Fibroblast of skin of left quadriceps (primary cell): Measurements from ENCODE around the gene HID1.

Source experiments
- DNase-seq, 2 experiments: peaks; one replicate each; pipeline ENCODE4 v3.0.0-alpha.2; 2013; ENCODE audit warnings: low read depth in 2 of 2

Gene HID1

GRCh38 chr17:74968361-74968780 lies 4.2 kb downstream of the HID1 start:
- DNase-seq = no peak

- DNase-seq = no peak
These were observed 7.5 kb downstream of the HID1 start for GRCh38 chr17:74964988-74965622.

GRCh38 chr17:74964246-74964761 lies 8.3 kb downstream of the HID1 start:
- DNase-seq = no peak

DNA sequence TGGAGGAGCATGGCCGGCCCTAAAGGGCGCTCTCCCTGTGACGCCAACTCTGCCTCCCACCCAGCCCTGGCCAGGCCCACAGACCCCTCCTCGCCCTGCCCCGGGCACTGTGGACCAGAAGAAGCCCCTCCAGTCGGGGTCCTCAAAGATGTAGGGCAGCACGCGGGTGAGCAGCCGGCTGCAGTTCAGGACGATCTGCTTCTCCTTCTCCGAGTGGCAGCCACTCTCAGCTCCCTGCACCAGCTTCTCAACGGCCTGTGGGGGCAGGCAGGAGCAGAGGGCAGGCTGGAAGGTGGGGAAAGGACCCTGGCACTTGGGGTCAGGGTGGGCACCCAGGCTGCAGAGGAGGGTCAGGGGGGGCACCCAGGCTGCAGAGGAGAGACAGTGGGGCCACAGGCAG lies 8.9 kb downstream of the HID1 start:
- DNase-seq = no peak

DNA sequence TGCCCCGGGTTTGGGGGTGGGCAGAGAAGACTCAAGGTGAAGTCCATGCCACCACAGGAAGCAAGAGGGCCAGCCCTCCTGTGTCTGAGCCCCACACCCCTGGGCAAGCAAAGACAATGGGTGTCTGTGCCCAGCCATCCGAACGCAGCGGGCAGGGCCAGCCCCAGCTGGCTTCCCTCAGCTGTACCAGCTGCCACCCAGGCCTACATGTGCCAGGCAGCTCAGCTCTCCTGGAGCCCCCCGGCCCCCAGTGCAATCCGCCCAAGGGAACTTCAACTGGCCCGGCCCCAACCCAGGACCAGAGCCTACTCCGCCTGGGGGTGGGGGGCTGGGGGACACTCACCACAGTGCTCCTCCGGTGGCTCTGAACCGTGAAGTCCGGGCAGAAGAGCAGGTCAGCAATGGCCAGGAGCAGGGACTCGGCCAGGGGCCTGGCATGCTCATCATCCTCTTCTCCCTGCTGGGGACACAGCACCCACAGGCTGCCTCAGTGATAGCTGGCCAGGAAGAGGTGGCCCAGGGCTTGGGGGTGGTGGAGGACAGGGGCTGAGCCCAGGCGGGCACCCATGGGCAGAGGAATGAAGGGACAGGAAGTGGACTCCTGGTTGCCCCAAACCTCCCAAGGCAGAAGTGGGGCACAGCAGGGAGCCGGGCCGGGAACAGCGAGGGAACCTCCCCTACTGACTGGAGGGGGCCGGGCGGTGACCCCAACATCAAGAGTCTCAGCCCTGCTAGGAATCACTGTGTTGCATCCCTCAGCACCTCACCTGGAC lies 9.8 kb downstream of the HID1 start:
- no peak for DNase-seq

- DNase-seq = peak; percentile 61 to 64
These were observed 10.8 kb downstream of the HID1 start for GRCh38 chr17:74961657-74962350.

- peak in 1 of 2 experiments; percentile 2 for DNase-seq
These were observed 11.8 kb downstream of the HID1 start for GRCh38 chr17:74960570-74961342.

GRCh38 chr17:74959826-74960515 lies 12.6 kb downstream of the HID1 start:
- no peak for DNase-seq

- peak in 1 of 2 experiments; percentile 7 for DNase-seq
These were observed 14.4 kb downstream of the HID1 start for GRCh38 chr17:74957935-74958740.

- DNase-seq = no peak
These were observed 16.5 kb downstream of the HID1 start for GRCh38 chr17:74956093-74956492.

GRCh38 chr17:74954665-74955421 lies 17.7 kb downstream of the HID1 start:
- DNase-seq = no peak

GRCh38 chr17:74954115-74954514 lies 18.4 kb downstream of the HID1 start:
- no peak for DNase-seq

- DNase-seq = no peak
These were observed 19.3 kb downstream of the HID1 start for GRCh38 chr17:74953134-74953687.

- no peak for DNase-seq
These were observed 20.0 kb downstream of the HID1 start for GRCh38 chr17:74952431-74953133.

- DNase-seq = no peak
These were observed 20.7 kb downstream of the HID1 start for GRCh38 chr17:74951680-74952421.

DNA sequence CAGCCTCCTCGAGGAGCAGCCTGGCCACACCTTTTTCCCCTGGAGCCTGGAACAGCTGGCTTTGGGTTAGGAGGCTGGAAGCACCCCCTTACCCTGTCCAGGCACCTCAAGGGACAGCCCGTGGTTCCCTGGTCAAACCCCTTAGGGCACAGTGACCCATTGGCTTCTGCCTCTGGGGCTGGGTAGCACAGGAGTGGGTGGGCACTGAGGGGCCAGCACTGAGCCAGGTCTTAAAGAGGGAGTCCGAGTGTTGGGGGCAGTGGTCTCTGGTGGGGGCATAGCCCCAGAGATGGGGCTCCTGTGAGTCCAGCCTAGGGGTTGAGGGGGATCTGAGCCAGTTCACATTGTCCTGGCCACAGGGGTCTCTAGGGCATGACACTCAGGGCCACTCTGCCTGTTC lies 21.5 kb downstream of the HID1 start:
- no peak for DNase-seq

- no peak for DNase-seq
These were observed 22.4 kb downstream of the HID1 start for GRCh38 chr17:74950207-74950606.
